HepG2 (cell line): ENCODE data around the gene PPIA. TPM values are rescaled to one million over a fixed set of nuclear protein-coding genes. Genes with fewer than 3 reads are reported as not detected.

Experiments
- FOXO1 ChIP-seq: sonication (generic); formaldehyde crosslinking; IDR thresholded peaks from 2 replicates; pipeline ENCODE4 v1.4.0; 2020; ENCODE audit warnings: missing genetic modification reagents
- GLMP ChIP-seq: sonication (generic); formaldehyde crosslinking; IDR thresholded peaks from 2 replicates; pipeline ENCODE4 v1.9.0; 2021; ENCODE audit warnings: missing genetic modification reagents, mild to moderate bottlenecking, borderline replicate concordance
- HNF1A ChIP-seq, 2 experiments: sonication (generic) in 1 of 2; formaldehyde crosslinking in 1 of 2; IDR thresholded peaks; 2 replicates each; pipeline versions ENCODE4 v1.4.0 to v1.6.1; 2016 to 2020; ENCODE audit warnings: borderline replicate concordance in 1 of 2, low read depth in 1 of 2, mild to moderate bottlenecking in 1 of 2, missing genetic modification reagents in 1 of 2
- HNRNPK ChIP-seq: fragments of 200-400 bp; formaldehyde crosslinking; IDR thresholded peaks from 2 replicates; pipeline ENCODE4 v1.6.1; 2018; ENCODE audit warnings: low read length, low read depth, moderate library complexity, mild to moderate bottlenecking; ENCODE audit not compliant: poor library complexity, severe bottlenecking
- HOXA9 ChIP-seq: sonication (generic); formaldehyde crosslinking; IDR thresholded peaks from 2 replicates; pipeline ENCODE4 v1.8.1; 2022; ENCODE audit warnings: missing genetic modification reagents, mild to moderate bottlenecking, moderate library complexity, borderline replicate concordance
- IRF1 ChIP-seq: sonication (generic); formaldehyde crosslinking; IDR thresholded peaks from 2 replicates; pipeline ENCODE4 v1.4.0; 2020; ENCODE audit warnings: low read depth, mild to moderate bottlenecking, missing genetic modification reagents
- KAT2B ChIP-seq: fragments of 150-350 bp; IDR thresholded peaks from 2 replicates; pipeline ENCODE4 v1.6.1; 2014; ENCODE audit warnings: low read depth, low read length, borderline replicate concordance
- KLF16 ChIP-seq, 2 experiments: sonication (generic) in 1 of 2; formaldehyde crosslinking in 1 of 2; IDR thresholded peaks; 2 replicates each; pipeline versions ENCODE4 v1.6.1 to v1.8.0; 2016 to 2023; ENCODE audit warnings: missing genetic modification reagents in 2 of 2, missing compliant biosample characterization in 1 of 2
- LCORL ChIP-seq, 2 experiments: fragments of 450-650 bp in 1 of 2; sonication (generic) in 1 of 2; formaldehyde crosslinking in 1 of 2; IDR thresholded peaks; 2 replicates each; pipeline versions ENCODE4 v1.5.0 to v1.6.1; 2017 to 2020; ENCODE audit warnings: antibody characterized with exemption in 1 of 2, missing genetic modification reagents in 1 of 2
- MAFK ChIP-seq, 2 experiments: IDR thresholded peaks in 1 of 2; conservative IDR thresholded peaks in 1 of 2; 2 replicates each; pipeline ENCODE4 v1.6.1; 2011; ENCODE audit warnings: improper control_type of control experiment in 2 of 2, low read length in 2 of 2
- NAIF1 ChIP-seq: sonication (generic); formaldehyde crosslinking; IDR thresholded peaks from 2 replicates; pipeline ENCODE4 v1.5.0; 2020; ENCODE audit warnings: mild to moderate bottlenecking, missing genetic modification reagents, borderline replicate concordance
- NCOA2 ChIP-seq: sonication (generic); formaldehyde crosslinking; IDR thresholded peaks from 2 replicates; pipeline ENCODE4 v1.8.0; 2022; ENCODE audit warnings: inconsistent platforms
- RBM22 ChIP-seq: fragments of 200-400 bp; formaldehyde crosslinking; optimal IDR thresholded peaks from 2 replicates; pipeline ENCODE3; 2017; ENCODE audit warnings: mild to moderate bottlenecking, low read length, moderate library complexity
- TCF7 ChIP-seq: sonication (generic); IDR thresholded peaks from 2 replicates; pipeline ENCODE4 v1.6.1; 2016; ENCODE audit warnings: antibody characterized with exemption, low read depth
- ZBTB38 ChIP-seq: sonication (generic); formaldehyde crosslinking; IDR thresholded peaks from 2 replicates; pipeline ENCODE4 v1.5.1; 2020; ENCODE audit warnings: mild to moderate bottlenecking, missing genetic modification reagents
- ZEB1 ChIP-seq: IDR thresholded peaks from 2 replicates; pipeline ENCODE4 v1.6.1; 2012; ENCODE audit warnings: mild to moderate bottlenecking, low read depth, inconsistent platforms; ENCODE audit not compliant: insufficient replicate concordance
- ZNF225 ChIP-seq: sonication (generic); formaldehyde crosslinking; IDR thresholded peaks from 2 replicates; pipeline ENCODE4 v1.4.0; 2020; ENCODE audit warnings: mild to moderate bottlenecking, missing genetic modification reagents
- ZNF230 ChIP-seq: sonication (generic); formaldehyde crosslinking; IDR thresholded peaks from 2 replicates; pipeline ENCODE4 v1.4.0; 2020; ENCODE audit warnings: mild to moderate bottlenecking, missing genetic modification reagents
- polyA plus RNA-seq, 8 experiments: library from polyadenylated mRNA; depleted of rRNA in 3 of 8; stranded (reverse) in 7 of 8; unstranded in 1 of 8; fragments of >200 nt; fragmentation: Illumina TruSeq in 4 of 8; extraction: Trizol in 4 of 8; gene quantifications; 2 replicates each; pipeline versions ENCODE4 v1.2.1 to v1.2.3, GENCODE V29; 2011 to 2016; ENCODE audit warnings: low read depth in 4 of 8, missing spikeins in 1 of 8, mixed read lengths in 1 of 8; ENCODE audit not compliant: insufficient read depth in 1 of 8
- total RNA-seq, 5 experiments: library from RNA; depleted of rRNA; stranded (reverse); fragments of >200 nt; fragmentation: Illumina TruSeq; extraction: Trizol; gene quantifications; 2 replicates each; pipeline ENCODE4 v1.2.3, GENCODE V29; 2016; ENCODE audit warnings: low read depth in 1 of 5
- TF ChIP-seq, protein P1 (sequence below): sonication (generic); formaldehyde crosslinking; IDR thresholded peaks from 2 replicates; pipeline ENCODE4 v1.5.0; 2020; ENCODE audit warnings: mild to moderate bottlenecking, missing genetic modification reagents

Gene PPIA
- total and polyA plus RNA-seq, 2 of the 13 experiments (the other 11 are each of a cell fraction or from before 2014, with no cell fraction given), result 2,268 to 3,010 TPM

- TF ChIP-seq MAFK (conservative IDR thresholded peaks at IDR 0.05 in 1 of 2, IDR thresholded peaks at IDR 0.05 in 1 of 2; ENCODE audit: low read length in 2 of 2) (no peak), NAIF1 (CRISPR knock-in tag) (no peak; the same call in 1 of the 2 replicates), NCOA2 (no peak), ZBTB38 (CRISPR knock-in tag) (no peak), TCF7 (no peak), ZNF230 (CRISPR knock-in tag) (peak; percentile 29), HNF1A (IDR thresholded peaks at IDR 0.05; ENCODE audit: low read depth) (no peak), HNF1A (CRISPR knock-in tag; IDR thresholded peaks at IDR 0.05; ENCODE audit: borderline replicate concordance) (peak; percentile 67), GLMP (CRISPR knock-in tag) (peak; percentile 17; the same call in 1 of the 2 replicates), KLF16 (CRISPR knock-in tag; IDR thresholded peaks at IDR 0.05) (peak in 1 of 2 experiments; percentile 66; a peak in 1 of 4 replicates), ZNF225 (CRISPR knock-in tag) (0 out of 2 replicates have a peak, but pooled peaks have one; percentile 41), KAT2B (no peak), HOXA9 (CRISPR knock-in tag) (no peak; the same call in none of the 2 replicates), IRF1 (CRISPR knock-in tag) (0 out of 2 replicates have a peak, but pooled peaks have one; percentile 18), FOXO1 (no peak), HNRNPK (peak; percentile 17), LCORL (IDR thresholded peaks at IDR 0.05) (no peak), LCORL (CRISPR knock-in tag; IDR thresholded peaks at IDR 0.05) (peak; percentile 6; the same call in 1 of the 2 replicates), RBM22 (peak; percentile 53), ZEB1 (no peak)
- TF ChIP-seq, protein P1, sequence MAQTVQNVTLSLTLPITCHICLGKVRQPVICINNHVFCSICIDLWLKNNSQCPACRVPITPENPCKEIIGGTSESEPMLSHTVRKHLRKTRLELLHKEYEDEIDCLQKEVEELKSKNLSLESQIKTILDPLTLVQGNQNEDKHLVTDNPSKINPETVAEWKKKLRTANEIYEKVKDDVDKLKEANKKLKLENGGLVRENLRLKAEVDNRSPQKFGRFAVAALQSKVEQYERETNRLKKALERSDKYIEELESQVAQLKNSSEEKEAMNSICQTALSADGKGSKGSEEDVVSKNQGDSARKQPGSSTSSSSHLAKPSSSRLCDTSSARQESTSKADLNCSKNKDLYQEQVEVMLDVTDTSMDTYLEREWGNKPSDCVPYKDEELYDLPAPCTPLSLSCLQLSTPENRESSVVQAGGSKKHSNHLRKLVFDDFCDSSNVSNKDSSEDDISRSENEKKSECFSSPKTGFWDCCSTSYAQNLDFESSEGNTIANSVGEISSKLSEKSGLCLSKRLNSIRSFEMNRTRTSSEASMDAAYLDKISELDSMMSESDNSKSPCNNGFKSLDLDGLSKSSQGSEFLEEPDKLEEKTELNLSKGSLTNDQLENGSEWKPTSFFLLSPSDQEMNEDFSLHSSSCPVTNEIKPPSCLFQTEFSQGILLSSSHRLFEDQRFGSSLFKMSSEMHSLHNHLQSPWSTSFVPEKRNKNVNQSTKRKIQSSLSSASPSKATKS, result peak; percentile 58; the same call in 1 of the 2 replicates
Measured at GRCh38 chr7:44796504-44797328, at the start of gene PPIA (continued).
